GM18505 (cell line): ENCODE results near the gene CFAP44.

Experiments used
- ATAC-seq: cut with Tn5 transposase; IDR thresholded peaks from one replicate; pipeline ENCODE4 v1.9.1; 2021; ENCODE audit not compliant: unreplicated experiment
- POLR2A ChIP-seq: IDR thresholded peaks from 4 replicates; pipeline ENCODE4 v1.6.1; 2011; ENCODE audit warnings: borderline replicate concordance; ENCODE audit not compliant: insufficient read depth, insufficient read length; ENCODE audit errors: extremely low read depth

The CFAP44 gene

GRCh38 chr3:113436809-113437208 lies 4.5 kb downstream of the CFAP44 start:
- TF ChIP-seq POLR2A = no peak
- ATAC-seq = no peak

- no peak for ATAC-seq
- TF ChIP-seq POLR2A = no peak
Observed at GRCh38 chr3:113431811-113432210, 9.5 kb downstream of the CFAP44 start.

- ATAC-seq = no peak
- no peak for TF ChIP-seq POLR2A
Observed at GRCh38 chr3:113428581-113428980, 12.7 kb downstream of the CFAP44 start.

- TF ChIP-seq POLR2A = no peak
Observed at GRCh38 chr3:113423699-113424098, 17.6 kb downstream of the CFAP44 start.

GRCh38 chr3:113421082-113421481 lies 20.2 kb downstream of the CFAP44 start:
- TF ChIP-seq POLR2A = no peak
- ATAC-seq = no peak

More at GRCh38 chr3:113423699-113424098, 17.6 kb downstream of the CFAP44 start:
- no peak for ATAC-seq

GRCh38 chr3:113409676-113410075 lies 31.6 kb downstream of the CFAP44 start:
- TF ChIP-seq POLR2A = no peak
- ATAC-seq = no peak

GRCh38 chr3:113405180-113405579 lies 36.1 kb downstream of the CFAP44 start:
- ATAC-seq = no peak
- no peak for TF ChIP-seq POLR2A

GRCh38 chr3:113404637-113405036 lies 36.7 kb downstream of the CFAP44 start:
- ATAC-seq = no peak
- TF ChIP-seq POLR2A = no peak
